SHP77 (cell line): ENCODE measurements around the gene RAI2.
"Not testable (repeated sequence)": the region's sequence is repeated elsewhere in the genome, so short reads cannot be mapped to it uniquely, and the experiment has no call there.

Experiments
- DNase-seq, 2 experiments: peaks; one replicate each; lab custom pipeline; 2025; lab: John Stamatoyannopoulos, UW

RAI2 gene

GRCh38 chrX:17786554-17787347 is 74.3 kb downstream of the RAI2 start:
- DNase-seq, result not testable (repeated sequence)

GRCh38 chrX:17779434-17779833 is 81.7 kb downstream of the RAI2 start:
- DNase-seq, result no peak

- no peak for DNase-seq
Measured at GRCh38 chrX:17778997-17779396, 82.1 kb downstream of the RAI2 start.

- DNase-seq, result no peak
Measured at GRCh38 chrX:17774053-17774452, 87.0 kb downstream of the RAI2 start.

- DNase-seq, result no peak
Measured at GRCh38 chrX:17773221-17773876, 87.7 kb downstream of the RAI2 start.

- no peak for DNase-seq
Measured at GRCh38 chrX:17769701-17770269, 91.3 kb downstream of the RAI2 start.

GRCh38 chrX:17768997-17769396 is 92.1 kb downstream of the RAI2 start:
- no peak for DNase-seq

- no peak for DNase-seq
Measured at GRCh38 chrX:17767734-17768133, 93.4 kb downstream of the RAI2 start.

GRCh38 chrX:17759990-17760389 is 101.1 kb downstream of the RAI2 start:
- no peak for DNase-seq

GRCh38 chrX:17758382-17758781 is 102.7 kb downstream of the RAI2 start:
- DNase-seq, result no peak

- no peak for DNase-seq
Measured at GRCh38 chrX:17750436-17750835, 110.7 kb downstream of the RAI2 start.
